GM21515 (cell line): Measurements from ENCODE around the gene CCDC88A.
"Not testable (repeated sequence)": the region's sequence is repeated elsewhere in the genome, so short reads cannot be mapped to it uniquely, and the experiment has no call there.

Experiments used
- ATAC-seq: cut with Tn5 transposase; IDR thresholded peaks from one replicate; pipeline ENCODE4 v1.9.1; 2021; ENCODE audit not compliant: unreplicated experiment

Gene CCDC88A

DNA sequence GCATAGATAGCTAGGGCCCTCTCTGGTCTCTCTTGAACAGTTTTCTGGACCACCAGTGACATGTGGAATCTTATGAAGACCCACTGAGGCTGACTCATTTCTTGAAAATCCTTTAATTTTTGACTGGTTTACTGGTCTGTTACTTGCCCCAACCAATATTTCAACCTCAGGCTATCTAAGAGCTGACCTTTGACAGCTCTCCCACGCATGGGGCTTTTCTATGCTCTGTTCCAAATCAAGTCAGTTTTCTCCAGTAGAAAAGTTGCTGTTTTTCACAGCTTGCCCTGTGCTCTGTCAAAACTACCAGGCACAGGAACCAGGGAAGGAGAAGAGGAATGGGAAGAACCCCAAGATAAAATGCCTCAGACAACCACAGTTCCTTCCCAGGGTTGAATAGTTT is 104.7 kb downstream of the CCDC88A start:
- ATAC-seq: no peak

DNA sequence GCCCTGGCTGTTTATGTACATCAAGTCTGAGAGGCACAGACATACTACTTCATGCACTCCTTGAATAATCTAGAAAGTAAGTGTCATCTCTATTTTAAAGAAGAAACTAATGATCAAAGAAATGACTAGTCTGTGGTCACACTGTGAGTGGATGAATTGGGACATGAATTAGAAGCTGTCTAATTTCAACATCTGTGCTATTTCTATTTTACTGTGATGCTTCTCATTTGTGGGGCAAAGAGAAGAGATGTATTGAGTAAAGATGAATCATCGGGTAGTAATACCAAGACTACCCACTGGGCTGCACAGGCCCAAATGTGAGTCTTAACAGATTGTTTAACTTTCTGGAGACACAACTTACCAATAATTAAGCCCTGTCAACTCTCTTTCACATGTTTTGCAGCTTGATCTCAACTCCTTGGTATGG is 108.2 kb downstream of the CCDC88A start:
- peak; percentile 91 for ATAC-seq

DNA sequence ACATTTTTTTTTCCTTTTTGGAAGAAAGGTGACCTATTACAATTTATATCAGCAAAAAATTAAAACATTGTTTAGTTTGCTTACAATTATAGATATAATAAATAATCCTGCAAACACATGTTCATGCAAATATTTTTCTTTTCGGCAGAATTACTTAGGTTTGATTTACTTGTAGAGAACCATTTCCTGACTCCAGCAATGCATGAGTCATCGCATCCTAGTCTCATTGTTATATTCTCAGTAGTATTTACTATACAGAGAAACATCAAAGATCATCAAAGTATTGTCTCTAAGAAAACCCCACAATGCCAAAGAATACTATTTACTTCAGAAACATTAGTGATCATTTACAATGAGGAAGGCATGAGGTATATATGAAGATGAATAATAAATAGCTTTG is 110.2 kb downstream of the CCDC88A start:
- no peak for ATAC-seq

DNA sequence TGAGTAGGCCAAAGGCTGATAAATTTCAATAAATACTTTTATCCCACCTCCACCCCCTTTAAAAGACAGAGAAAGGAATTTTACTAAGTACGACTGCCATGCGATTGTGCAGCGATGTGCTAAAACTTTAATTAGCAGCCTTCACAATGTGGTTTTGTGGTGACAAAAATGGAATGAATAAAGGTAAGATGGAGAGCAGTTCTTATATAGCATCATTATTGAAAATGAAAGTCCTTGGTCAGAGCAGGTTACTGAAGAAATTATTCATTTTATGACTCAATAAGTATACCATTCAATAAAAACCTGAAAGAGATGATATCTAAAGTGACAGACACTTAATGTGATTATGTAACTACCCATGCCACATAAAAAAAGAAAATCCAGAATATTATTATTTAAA is 117.4 kb downstream of the CCDC88A start:
- ATAC-seq: peak; percentile 84

DNA sequence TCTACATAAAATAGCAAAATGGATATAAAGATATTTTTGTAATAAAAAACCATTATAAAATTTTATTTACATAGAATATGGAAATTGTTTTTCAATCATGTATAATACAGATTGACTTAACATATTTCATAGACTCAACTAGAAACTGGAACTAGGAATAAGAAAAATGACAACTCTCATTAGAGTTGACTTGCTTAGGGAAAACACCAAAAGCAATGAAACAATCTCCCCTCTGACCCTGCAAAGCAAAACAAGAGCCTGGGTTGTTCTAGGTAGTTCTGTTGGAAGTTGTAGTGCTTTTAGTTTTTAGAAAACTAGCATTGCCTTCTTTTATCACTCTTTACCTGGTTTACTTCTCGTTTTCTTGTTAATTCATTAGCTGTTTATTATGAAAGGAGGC is 118.4 kb downstream of the CCDC88A start:
- ATAC-seq: no peak

DNA sequence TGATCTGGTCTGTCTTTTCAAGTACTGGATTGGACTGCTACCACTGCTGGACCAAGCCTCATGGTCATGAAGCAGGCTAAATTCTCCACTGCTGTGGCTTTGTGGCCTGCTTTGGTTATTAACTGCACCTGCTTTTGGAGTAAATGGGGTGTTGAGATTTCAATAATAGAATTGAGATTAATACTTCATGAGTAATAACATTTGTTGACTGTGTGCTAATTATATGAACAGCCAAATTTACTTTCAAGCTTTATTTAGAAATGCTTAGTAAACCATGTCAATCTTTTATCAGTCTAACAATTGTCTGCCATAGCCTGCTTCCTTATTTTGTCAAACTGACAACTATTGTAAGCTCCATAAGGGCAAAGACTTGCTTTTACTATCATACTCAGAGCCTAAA is 123.3 kb downstream of the CCDC88A start:
- ATAC-seq: no peak

DNA sequence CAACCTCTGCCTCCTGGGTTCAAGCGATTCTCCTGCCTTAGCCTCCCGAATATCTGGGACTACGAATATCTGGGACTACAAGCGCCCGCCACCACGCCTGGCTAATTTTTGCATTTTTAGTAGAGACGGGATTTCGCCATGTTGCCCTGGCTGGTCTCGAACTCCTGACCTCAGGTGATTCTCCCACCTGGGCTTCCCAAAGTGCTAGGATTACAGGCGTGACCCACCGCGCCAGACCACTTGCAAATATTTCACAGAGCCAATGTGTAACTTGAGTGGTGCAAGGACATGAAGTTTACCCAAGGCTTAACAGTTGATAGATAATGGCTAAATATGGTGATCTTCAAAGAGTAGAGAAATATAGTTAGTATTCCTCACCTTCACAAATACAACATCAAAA is 136.6 kb downstream of the CCDC88A start:
- no peak for ATAC-seq

DNA sequence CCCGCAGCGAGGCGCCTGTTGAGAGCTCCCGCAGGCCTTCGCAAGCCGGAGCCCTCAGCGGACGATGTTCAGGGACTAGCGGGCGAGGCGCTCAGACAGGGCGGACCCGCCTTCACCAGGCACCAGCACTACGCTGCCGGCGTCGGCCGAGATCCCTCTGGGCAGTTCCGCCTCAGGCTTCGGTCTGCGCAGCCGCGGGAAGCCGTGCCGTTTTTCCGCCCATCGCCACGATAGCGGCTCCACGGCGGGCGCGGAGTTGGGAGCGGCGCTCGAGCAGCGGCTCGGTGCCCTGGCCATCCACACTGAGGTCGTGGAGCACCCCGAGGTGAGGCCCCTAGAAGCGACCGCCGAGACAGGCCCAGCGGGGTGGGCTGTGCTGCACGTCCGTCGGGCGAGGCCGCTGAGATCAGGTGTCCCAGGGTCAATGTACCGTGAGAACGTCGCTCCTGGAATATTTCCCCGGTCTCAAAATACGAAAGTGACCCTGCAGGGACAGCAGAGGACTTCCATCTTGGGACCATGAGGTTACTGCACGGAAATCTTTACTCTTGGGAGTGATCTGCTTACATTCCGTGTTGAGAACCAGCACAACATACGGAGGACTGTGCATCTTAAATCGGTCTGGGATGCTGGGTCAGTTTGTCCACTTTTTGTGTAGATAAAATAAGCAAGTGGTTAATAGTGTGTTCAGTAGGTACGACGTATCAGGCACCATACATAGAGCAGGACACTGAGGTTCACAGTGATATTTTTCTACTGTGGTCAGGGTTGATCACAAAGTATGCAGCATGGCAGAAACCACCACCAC is 137.3 kb downstream of the CCDC88A start:
- ATAC-seq: peak; percentile 98

DNA sequence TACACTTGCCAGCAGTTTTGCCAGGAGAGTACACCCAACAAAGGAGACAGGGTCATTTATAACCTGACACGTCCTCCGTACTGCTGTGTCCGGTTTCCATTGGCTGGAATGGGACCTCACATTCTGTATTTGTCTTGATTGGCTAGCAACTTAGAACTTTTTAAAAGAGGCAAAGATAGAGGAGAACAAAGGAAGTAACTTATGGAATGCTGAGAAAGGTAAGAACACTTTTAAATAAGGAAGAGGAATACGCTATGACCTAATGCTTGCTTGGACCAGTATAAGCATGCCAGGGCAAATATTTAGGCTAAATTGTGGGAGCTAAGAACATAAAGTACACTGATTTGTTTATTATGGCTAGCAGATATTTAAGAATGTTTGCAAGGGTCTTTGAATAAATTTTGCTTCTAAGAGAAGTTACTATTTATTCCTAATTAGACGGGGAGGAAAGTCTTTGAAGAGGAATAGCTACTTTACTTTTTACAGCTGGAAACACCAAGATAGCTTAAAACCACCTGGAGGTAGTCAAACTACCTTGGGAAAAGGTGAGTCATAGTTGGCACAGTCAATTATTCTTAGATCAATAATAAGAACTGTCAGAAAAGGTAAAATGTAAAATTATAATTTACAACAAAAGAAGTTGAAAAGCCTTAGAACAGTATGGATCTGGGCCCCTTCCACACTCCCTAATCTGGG is 138.7 kb downstream of the CCDC88A start:
- ATAC-seq: not testable (repeated sequence)

DNA sequence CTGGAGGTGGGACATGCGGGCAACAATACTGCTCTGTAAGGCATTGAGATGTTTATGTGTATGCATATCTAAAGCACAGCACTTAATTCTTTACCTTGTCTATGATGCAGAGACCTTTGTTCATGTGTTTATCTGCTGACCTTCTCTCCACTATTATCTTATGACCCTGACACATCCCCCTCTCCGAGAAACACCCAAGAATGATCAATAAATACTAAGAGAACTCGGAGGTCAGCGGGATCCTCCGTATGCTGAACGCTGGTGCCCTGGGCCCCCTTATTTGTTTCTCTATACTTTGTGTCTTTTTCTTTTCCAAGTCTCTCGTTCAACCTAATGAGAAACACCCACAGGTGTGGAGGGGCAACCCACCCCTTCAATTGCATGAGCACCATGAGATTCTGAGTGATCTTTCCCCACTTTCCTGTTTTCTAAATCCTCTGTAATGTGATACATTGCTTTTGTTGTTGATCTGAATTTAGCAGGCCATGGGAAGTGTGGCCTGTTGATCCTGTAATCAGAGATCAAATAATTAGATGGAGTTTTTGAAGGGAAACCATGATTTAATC is 139.7 kb downstream of the CCDC88A start:
- ATAC-seq: not testable (repeated sequence)

DNA sequence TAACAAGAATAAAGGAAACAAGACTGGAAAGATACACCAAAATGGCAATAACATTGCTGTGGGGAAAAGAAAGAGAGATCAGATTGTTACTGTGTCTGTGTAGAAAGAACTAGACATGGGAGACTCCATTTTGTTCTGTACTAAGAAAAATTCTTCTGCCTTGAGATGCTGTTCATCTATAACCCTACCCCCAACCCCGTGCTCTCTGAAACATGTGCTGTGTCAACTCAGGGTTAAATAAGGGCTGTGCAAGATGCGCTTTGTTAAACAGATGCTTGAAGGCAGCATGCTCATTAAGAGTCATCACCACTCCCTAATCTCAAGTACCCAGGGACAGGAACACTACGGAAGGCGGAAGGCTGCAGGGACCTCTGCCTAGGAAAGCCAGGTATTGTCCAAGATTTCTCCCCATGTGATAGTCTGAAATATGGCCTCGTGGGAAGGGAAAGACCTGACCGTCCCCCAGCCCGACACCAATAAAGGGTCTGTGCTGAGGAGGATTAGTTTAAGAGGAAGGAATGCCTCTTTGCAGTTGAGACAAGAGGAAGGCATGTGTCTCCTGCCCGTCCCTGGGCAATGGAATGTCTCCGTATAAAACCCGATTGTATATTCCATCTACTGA is 140.3 kb downstream of the CCDC88A start:
- ATAC-seq: not testable (repeated sequence)

DNA sequence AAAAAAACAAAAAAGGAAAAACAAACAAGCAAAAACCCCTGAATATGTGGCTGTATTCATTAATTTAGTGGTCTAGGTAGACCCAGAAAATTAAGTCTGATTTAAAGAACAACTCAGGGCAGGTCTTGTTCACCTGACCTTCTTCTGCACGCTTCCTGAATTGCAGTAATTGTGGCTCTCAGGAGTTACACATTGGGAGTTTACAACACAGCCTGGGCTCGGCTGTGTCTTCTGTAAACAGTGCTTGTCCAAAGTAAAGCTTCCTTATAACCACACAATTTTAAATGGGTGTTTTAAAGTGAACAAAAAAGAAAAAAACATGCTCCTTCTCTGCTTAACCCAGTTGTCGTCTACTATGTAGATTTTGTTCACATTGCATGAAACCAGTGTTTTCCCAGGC is 142.3 kb downstream of the CCDC88A start:
- ATAC-seq: no peak

DNA sequence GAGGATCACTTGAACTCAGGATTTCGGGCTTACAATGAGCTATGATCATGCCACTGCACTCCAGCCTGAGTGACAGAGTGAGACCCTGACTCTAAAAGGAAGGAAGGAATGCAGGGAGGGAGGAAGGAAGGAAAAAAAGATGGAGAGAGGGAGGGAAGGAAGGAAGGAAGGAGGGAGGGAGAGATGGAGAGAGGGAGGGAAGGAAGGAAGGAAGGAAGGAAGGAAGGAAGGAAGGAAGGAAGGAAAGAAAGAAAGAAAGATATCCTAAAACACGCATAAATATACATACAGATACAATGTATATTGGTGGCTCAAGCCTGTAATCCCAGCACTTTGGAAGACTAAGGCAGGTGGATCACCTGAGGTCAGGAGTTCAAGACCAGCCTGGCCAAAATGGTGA is 145.3 kb downstream of the CCDC88A start:
- ATAC-seq: not testable (repeated sequence)

DNA sequence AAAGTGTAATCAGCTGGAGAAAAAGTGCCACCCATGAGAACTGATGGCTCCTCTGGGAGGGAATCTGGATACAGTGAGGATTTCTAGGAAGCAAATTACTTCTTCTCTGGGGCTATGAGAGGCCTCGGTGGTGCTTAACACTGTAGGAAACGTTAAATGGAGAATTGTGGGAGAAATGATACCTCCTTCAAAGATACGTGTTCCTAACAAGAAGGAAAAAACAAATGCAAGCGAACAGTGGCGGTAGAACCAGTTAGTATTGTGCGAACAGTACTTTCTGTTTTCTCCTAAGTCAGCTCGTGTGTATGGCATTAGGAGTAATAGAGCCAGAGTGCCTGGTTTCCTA is 150.0 kb downstream of the CCDC88A start:
- no peak for ATAC-seq

DNA sequence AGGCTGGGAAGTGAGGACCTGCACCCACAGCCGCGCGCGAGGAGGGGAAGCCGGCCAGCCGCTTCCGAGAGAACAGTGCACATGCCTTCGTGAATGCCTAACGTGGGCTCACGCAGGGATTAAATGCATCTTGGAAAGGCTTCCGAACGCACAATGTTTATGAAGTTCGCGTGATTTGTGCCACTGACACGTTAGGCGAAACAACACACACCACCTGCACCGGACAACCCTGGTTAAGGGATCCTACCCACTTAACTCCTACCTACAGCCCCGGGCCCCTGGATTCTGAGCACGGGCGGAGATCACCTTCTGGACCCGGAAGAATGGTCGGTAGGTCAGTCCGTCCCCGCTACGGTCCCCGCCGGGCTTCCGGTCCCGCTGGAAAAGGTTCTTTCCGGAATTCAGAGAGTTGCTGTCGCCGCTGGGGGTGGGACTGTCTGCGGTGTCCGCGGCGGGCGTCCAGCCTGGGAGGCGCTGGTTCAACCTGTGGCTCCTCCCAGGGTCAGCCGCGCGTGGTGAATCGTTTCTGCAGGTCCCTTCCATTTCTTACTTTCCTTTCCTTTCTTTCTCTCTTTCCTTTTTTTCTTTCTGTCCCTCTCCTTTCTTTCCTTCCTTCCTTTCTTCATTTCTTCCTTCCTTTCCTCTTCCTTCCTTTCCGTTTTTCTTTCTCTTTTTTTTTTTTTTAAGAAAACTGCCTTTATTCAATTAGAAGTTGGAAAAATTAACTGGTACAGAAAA is 150.6 kb downstream of the CCDC88A start, which contains the start of gene MTIF2:
MTIF2 (minus strand) TSS at position 325 of the 738 bp plus-strand sequence. CDS start 5,373 bp downstream, outside the sequence.
- ATAC-seq: peak; percentile 97

DNA sequence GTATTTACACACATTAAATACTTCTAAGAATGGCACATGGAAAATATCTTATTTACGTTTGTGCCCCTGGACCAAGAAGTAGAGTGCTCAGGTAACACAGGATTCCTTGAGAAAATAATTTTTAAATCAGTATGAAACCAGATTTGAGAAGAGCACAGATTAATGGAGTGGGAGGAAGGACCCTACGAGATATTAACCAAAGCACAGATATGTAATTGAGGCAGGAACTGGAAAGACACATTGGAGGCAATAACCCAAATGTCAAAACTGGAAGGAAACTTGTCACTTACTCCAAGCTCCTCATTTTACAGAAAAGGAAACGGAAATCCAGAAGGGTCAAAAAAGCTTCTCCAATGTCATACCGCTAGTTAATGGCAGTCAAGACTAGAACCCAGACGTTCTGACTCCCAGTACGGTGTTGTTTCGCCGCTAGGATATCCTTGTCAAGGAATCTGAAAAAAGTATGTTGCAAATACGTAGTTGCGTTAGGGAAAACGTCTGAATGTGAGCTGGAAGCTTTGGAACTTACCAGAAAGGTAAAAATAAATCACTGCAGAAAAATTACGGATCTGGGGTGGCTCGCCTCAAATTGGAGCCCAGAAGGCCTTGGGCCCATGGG is 151.3 kb downstream of the CCDC88A start:
- no peak for ATAC-seq

DNA sequence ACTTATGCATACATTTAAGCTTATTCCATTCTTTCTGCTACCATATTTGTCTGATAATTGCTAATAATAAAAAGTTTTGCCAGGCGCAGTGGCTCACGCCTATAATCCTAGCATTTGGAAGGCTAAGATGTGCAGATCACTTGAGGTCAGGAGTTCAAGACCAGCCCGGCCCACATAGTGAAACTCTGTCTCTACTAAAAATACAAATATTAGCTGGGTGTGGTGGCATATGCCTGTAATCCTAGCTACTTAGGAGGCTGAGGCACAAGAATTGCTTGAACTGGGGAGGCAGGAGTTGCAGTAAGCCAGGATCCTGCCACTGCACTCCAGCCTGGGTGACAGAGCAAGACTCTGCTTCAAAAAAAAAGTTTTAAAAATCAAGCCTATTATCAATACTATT is 160.1 kb downstream of the CCDC88A start:
- ATAC-seq: not testable (repeated sequence)

DNA sequence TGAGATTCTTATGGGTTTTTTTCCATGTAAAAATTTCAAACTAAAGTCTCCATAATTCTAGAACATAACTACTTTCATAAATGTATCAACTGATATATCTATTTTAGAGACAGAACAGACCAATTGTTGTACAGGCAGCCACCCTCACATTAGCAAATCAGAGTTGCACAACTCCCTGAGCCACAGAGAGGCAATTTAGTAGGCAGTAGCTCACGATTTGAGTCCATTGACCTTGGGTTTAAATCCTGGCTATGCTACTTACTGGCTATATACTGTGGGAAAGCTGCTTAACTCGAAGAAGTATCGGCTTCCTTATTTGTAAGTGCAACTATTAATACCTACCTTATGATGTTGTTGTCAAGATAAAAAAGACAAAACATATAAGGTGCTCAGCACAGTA is 166.8 kb downstream of the CCDC88A start:
- ATAC-seq: no peak

DNA sequence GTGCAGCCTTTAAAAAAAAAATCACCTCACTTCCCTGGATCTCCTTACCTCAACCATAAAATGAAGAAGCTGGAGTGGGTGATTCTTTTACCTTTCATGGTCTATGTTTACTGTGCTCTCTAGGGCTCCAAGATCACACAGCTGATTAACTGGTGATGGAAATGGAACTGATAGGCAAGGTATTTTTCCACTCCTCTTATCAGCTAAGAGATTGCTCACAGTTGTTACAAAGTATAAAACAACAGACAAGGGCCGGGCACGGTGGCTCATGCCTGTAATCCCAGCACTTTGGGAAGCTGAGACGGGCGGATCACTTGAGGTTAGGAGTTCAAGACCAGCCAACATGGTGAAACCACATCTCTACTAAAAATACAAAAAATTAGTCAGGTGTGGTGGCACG is 172.6 kb downstream of the CCDC88A start:
- no peak for ATAC-seq

DNA sequence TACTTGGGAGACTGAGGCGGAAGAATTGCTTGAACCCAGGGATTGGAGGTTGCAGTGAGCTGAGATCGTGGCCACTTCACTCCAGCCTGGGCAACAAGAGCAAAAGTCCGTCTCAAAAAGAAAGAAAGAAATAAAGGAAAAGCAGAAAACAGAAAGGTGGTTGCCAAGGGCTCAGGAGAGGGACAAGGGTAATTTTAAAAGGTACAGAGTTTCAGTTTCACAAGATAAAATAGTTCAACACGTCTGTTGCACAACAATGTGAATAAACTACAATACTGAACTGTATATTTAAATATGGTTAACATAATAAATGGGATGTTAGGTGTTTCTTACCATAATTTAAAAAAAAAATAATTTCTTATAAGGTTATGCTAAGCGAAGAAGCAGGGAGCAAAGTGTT is 174.2 kb downstream of the CCDC88A start:
- no peak for ATAC-seq
